MM.1S (cell line): Measurements from ENCODE around the gene OSTF1.
A peak's percentile ranks its signal among the peaks of the same experiment; 100 is the strongest.

Experiments
- DNase-seq: peaks from one replicate; pipeline ENCODE4 v3.0.0-alpha.2; 2015
- H2AFZ ChIP-seq: fragments of 300-600 bp; sonication (generic); 2 replicates; pipeline ENCODE4 v1.6.0; 2016; ENCODE audit warnings: antibody characterized with exemption, low read length
- H3F3A ChIP-seq: fragments of 300-600 bp; sonication (generic); 2 replicates; pipeline ENCODE4 v1.6.1; 2016; ENCODE audit warnings: mild to moderate bottlenecking, antibody characterized with exemption, low read length, moderate library complexity, mixed read lengths; ENCODE audit not compliant: insufficient read depth
- H3K27ac ChIP-seq: fragments of 300-600 bp; sonication (generic); 2 replicates; pipeline ENCODE4 v1.5.1; 2016; ENCODE audit warnings: mild to moderate bottlenecking, low read length
- H3K27me3 ChIP-seq: fragments of 300-600 bp; sonication (generic); replicated peaks from 2 replicates; pipeline ENCODE4 v1.6.0; 2016; ENCODE audit warnings: low read length; ENCODE audit not compliant: insufficient read depth
- H3K36me3 ChIP-seq: fragments of 300-600 bp; sonication (generic); replicated peaks from 2 replicates; pipeline ENCODE4 v1.6.1; 2016; ENCODE audit warnings: mild to moderate bottlenecking, low read length, mixed read lengths; ENCODE audit not compliant: insufficient read depth
- H3K4me1 ChIP-seq: fragments of 300-600 bp; sonication (generic); 2 replicates; pipeline ENCODE4 v1.6.1; 2016; ENCODE audit warnings: low read length, mixed read lengths
- H3K4me2 ChIP-seq: fragments of 300-600 bp; sonication (generic); 2 replicates; pipeline ENCODE4 v1.6.0; 2016; ENCODE audit warnings: low read depth, low read length
- H3K4me3 ChIP-seq: fragments of 300-600 bp; sonication (generic); 2 replicates; pipeline ENCODE4 v1.5.1; 2016; ENCODE audit warnings: low read length, mixed read lengths
- H3K79me2 ChIP-seq: fragments of 300-600 bp; sonication (generic); 2 replicates; pipeline ENCODE4 v1.6.1; 2016; ENCODE audit warnings: mixed run types, low read length, mixed read lengths
- H3K9ac ChIP-seq: fragments of 300-600 bp; sonication (generic); 2 replicates; pipeline ENCODE4 v1.6.1; 2016; ENCODE audit warnings: low read length, mixed read lengths
- H3K9me2 ChIP-seq: fragments of 300-600 bp; sonication (generic); replicated peaks from 2 replicates; pipeline ENCODE4 v1.6.1; 2016; ENCODE audit warnings: mild to moderate bottlenecking, low read length, mixed read lengths; ENCODE audit not compliant: insufficient read depth
- H3K9me3 ChIP-seq: fragments of 300-600 bp; sonication (generic); replicated peaks from 2 replicates; pipeline ENCODE4 v1.6.1; 2016; ENCODE audit warnings: mild to moderate bottlenecking, low read length, mixed read lengths; ENCODE audit not compliant: insufficient read depth
- H4K20me1 ChIP-seq: fragments of 300-600 bp; sonication (generic); 2 replicates; pipeline ENCODE4 v1.6.1; 2016; ENCODE audit warnings: mild to moderate bottlenecking, low read length, moderate library complexity, mixed read lengths; ENCODE audit not compliant: insufficient read depth
- EZH2 ChIP-seq: fragments of 300-600 bp; sonication (generic); optimal IDR thresholded peaks from 2 replicates; pipeline ENCODE3; 2017; ENCODE audit warnings: low read depth, mild to moderate bottlenecking, antibody characterized with exemption, low read length, mixed read lengths
- EZH2phosphoT487 ChIP-seq: fragments of 300-600 bp; sonication (generic); IDR thresholded peaks from 2 replicates; pipeline ENCODE4 v1.6.1; 2018; ENCODE audit warnings: antibody characterized with exemption, low read length
- TF ChIP-seq, protein P1 (sequence below): fragments of 300-600 bp; sonication (generic); IDR thresholded peaks from 2 replicates; pipeline ENCODE4 v1.5.1; 2016; ENCODE audit warnings: antibody characterized with exemption, low read length, mixed read lengths

Gene OSTF1

DNA sequence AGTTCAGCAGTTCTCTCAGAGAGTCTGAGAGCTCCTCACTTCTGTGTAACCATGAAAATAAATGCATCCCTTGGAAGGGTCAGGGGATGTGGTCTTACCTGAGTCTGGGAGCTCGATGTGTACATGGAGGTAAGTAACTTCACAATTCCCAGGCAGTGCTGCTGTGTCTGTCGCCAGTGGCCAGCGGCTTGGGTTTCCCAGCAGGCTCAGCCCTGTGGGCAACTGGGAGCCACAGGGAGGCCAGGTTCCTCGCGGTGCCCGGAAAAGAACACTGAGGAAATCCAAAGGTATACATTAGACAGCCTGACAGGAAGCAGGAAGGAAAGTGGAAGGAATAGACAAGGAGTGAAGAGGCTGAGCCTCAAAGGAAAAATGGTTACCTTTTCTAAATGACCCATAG is 62.2 kb downstream of the OSTF1 start:
- Histone ChIP-seq H3K27me3 (no peaks in the 10 kb centered on the region), H3K4me3 (no peak overlapping the region), H4K20me1 (no peaks in the 10 kb centered on the region), H3K4me2 (no peak overlapping the region), H3K9me2 (no peaks in the 10 kb centered on the region), H3K4me1 (peaks cover 37% of the 10 kb centered on the region), H2AFZ (no peak overlapping the region), H3K79me2 (no peaks in the 10 kb centered on the region), H3K9ac (no peak overlapping the region), H3K27ac (no peak overlapping the region), H3K36me3 (no peaks in the 10 kb centered on the region), H3F3A (peaks cover 21% of the 10 kb centered on the region), H3K9me3 (no peaks in the 10 kb centered on the region)
- no peak for DNase-seq
- no peak for TF ChIP-seq EZH2phosphoT487
- TF ChIP-seq, protein P1, sequence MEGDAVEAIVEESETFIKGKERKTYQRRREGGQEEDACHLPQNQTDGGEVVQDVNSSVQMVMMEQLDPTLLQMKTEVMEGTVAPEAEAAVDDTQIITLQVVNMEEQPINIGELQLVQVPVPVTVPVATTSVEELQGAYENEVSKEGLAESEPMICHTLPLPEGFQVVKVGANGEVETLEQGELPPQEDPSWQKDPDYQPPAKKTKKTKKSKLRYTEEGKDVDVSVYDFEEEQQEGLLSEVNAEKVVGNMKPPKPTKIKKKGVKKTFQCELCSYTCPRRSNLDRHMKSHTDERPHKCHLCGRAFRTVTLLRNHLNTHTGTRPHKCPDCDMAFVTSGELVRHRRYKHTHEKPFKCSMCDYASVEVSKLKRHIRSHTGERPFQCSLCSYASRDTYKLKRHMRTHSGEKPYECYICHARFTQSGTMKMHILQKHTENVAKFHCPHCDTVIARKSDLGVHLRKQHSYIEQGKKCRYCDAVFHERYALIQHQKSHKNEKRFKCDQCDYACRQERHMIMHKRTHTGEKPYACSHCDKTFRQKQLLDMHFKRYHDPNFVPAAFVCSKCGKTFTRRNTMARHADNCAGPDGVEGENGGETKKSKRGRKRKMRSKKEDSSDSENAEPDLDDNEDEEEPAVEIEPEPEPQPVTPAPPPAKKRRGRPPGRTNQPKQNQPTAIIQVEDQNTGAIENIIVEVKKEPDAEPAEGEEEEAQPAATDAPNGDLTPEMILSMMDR: no peak
- no peak for TF ChIP-seq EZH2

DNA sequence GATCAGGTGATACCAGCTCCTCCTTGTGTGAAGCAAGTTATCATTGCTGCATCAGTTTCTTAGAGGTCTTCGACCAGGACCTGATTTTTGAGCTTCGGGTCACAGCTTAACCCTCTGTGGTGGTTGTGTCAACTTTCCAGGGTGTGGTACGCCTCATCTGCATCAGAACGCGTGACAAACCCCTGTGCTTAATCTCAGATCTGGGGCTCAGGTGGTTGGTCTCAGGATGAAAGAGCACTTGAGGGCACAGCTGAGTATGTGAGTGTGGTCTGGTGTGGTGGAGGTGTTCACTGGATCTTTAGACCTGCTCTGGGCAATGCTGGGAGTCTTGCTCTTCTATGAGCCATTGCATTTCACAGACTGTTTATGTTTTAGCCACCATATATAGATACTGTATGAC is 64.1 kb downstream of the OSTF1 start:
- no peaks in the 10 kb centered on the region for H4K20me1 ChIP-seq
- TF ChIP-seq EZH2 (no peak), EZH2phosphoT487 (no peak)
- TF ChIP-seq, protein P1: no peak
- peaks cover 34% of the 10 kb centered on the region for H3K4me1 ChIP-seq

DNA sequence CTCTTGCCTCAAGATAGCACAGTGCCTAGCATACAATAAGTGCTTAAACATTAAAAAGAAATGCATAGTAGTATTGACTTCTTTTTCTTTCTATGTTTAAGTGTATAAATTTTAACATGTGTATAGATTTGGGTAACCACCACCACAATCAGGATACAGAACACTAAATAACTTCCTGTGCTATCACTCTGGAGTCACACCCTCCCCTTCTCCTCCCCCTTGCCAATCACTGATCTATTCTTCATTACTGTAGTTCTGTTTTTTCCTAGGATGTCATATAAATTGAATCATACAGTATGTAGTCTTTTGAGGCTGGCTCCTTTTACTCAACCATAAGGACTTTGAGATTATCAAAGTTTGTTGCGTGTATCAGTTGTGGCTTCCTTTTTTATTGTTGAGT is 68.5 kb downstream of the OSTF1 start:
- Histone ChIP-seq H3K36me3 (no peaks in the 10 kb centered on the region), H3K4me1 (peaks cover 14% of the 10 kb centered on the region), H4K20me1 (no peaks in the 10 kb centered on the region), H2AFZ (no peak overlapping the region), H3K9ac (no peak overlapping the region), H3K27me3 (no peaks in the 10 kb centered on the region), H3K27ac (no peak overlapping the region), H3K4me2 (no peak overlapping the region), H3F3A (no peaks in the 10 kb centered on the region), H3K9me2 (no peaks in the 10 kb centered on the region), H3K4me3 (no peak overlapping the region), H3K79me2 (no peaks in the 10 kb centered on the region), H3K9me3 (no peaks in the 10 kb centered on the region)
- DNase-seq: no peak
- TF ChIP-seq, protein P1: no peak

More for the DNA sequence above, 64.1 kb downstream of the OSTF1 start:
- Histone ChIP-seq H3K79me2 (no peaks in the 10 kb centered on the region), H3K9me3 (no peaks in the 10 kb centered on the region), H3K36me3 (no peaks in the 10 kb centered on the region), H3K4me2 (peak overlapping the region; percentile 39; the same call in 1 of the 2 replicates), H3K9ac (no peak overlapping the region), H3K4me3 (no peak overlapping the region), H2AFZ (no peak overlapping the region), H3K27me3 (no peaks in the 10 kb centered on the region), H3F3A (peaks cover 21% of the 10 kb centered on the region), H3K27ac (peak overlapping the region; percentile 17; the same call in 1 of the 2 replicates), H3K9me2 (no peaks in the 10 kb centered on the region)
- peak; percentile 39 for DNase-seq
